IMR-90 (cell line): Measurements from ENCODE around the gene COL6A5. TPM values are rescaled to one million over a fixed set of nuclear protein-coding genes. Genes with fewer than 3 reads are reported as not detected.

Experiments
- ATAC-seq: fragments of 200-7000 bp; cut with Tn5 transposase; 2 replicates; pipeline ENCODE4 v1.9.1; 2020; ENCODE audit warnings: low read depth, mild to moderate bottlenecking, moderate library complexity
- BruUV-seq: library from RNA; stranded (reverse); fragments of 400-500 nt; replicated peaks from 2 replicates; lab custom pipeline; 2021; lab: Mats Ljungman, UMichigan
- CTCF ChIA-PET: fragments of 300-600 bp; formaldehyde crosslinking; extraction: SDS; loops from one replicate; lab custom pipeline; 2021; ENCODE audit warnings: antibody characterized with exemption; lab: Yijun Ruan, JAX
- POLR2A ChIA-PET: fragments of 300-600 bp; sonication (Branson Sonifier 250); formaldehyde crosslinking; loops from one replicate; lab custom pipeline; 2022; ENCODE audit warnings: antibody characterized with exemption; ENCODE audit not compliant: unreplicated experiment; lab: Charles Lee
- DNase-seq: peaks from one replicate; pipeline ENCODE4 v3.0.0; 2013
- H2AFZ ChIP-seq: replicated peaks from 2 replicates; pipeline ENCODE3; 2013; ENCODE audit warnings: low read length, mild to moderate bottlenecking; ENCODE audit not compliant: poor library complexity
- H2AK5ac ChIP-seq: 2 replicates; pipeline ENCODE4 v1.6.1; 2013; ENCODE audit warnings: low read depth, low read length, inconsistent platforms
- H2AK9ac ChIP-seq: replicated peaks from 2 replicates; pipeline ENCODE3; 2013; ENCODE audit warnings: mild to moderate bottlenecking, low read depth, low read length, moderate library complexity; ENCODE audit not compliant: poor library complexity
- H2BK120ac ChIP-seq: 2 replicates; pipeline ENCODE4 v1.6.1; 2013; ENCODE audit warnings: low read depth, low read length, inconsistent platforms
- H2BK15ac ChIP-seq: 3 replicates; pipeline ENCODE4 v1.6.1; 2013; ENCODE audit warnings: low read depth, low read length, inconsistent platforms
- H2BK20ac ChIP-seq: 2 replicates; pipeline ENCODE4 v1.6.1; 2013; ENCODE audit warnings: low read depth, mild to moderate bottlenecking, inconsistent platforms, low read length, moderate library complexity
- H2BK5ac ChIP-seq: 2 replicates; pipeline ENCODE4 v1.6.1; 2013; ENCODE audit warnings: mild to moderate bottlenecking, low read depth, low read length, inconsistent platforms; ENCODE audit not compliant: poor library complexity, severe bottlenecking
- H3K14ac ChIP-seq: replicated peaks from 2 replicates; pipeline ENCODE4 v1.6.1; 2013; ENCODE audit warnings: low read depth, low read length, inconsistent platforms
- H3K18ac ChIP-seq: 2 replicates; pipeline ENCODE4 v1.6.1; 2013; ENCODE audit warnings: low read depth, low read length, control low read depth
- H3K23ac ChIP-seq: 2 replicates; pipeline ENCODE4 v1.6.1; 2013; ENCODE audit warnings: low read depth, low read length, inconsistent platforms
- H3K27ac ChIP-seq: 2 replicates; pipeline ENCODE4 v1.5.1; 2013; ENCODE audit warnings: mild to moderate bottlenecking, control low read depth, low read length; ENCODE audit not compliant: insufficient read depth
- H3K27me3 ChIP-seq: 2 replicates; pipeline ENCODE4 v1.6.1; 2013; ENCODE audit warnings: low read length; ENCODE audit not compliant: control insufficient read depth, insufficient read depth
- H3K36me3 ChIP-seq: 2 replicates; pipeline ENCODE4 v1.6.1; 2013; ENCODE audit warnings: low read length, mixed read lengths; ENCODE audit not compliant: control insufficient read depth, insufficient read depth
- H3K4ac ChIP-seq: 2 replicates; pipeline ENCODE4 v1.6.1; 2013; ENCODE audit warnings: low read depth, low read length, inconsistent platforms
- H3K4me1 ChIP-seq: 2 replicates; pipeline ENCODE4 v1.6.1; 2013; ENCODE audit warnings: low read length, mixed read lengths; ENCODE audit not compliant: control insufficient read depth, insufficient read depth
- H3K4me2 ChIP-seq: 2 replicates; pipeline ENCODE4 v1.6.1; 2013; ENCODE audit warnings: low read depth, mild to moderate bottlenecking, control low read depth, low read length, moderate library complexity
- H3K4me3 ChIP-seq: 2 replicates; pipeline ENCODE4 v1.5.1; 2013; ENCODE audit warnings: low read depth, mild to moderate bottlenecking, control low read depth, low read length, moderate library complexity; ENCODE audit not compliant: insufficient read depth
- H3K56ac ChIP-seq: 2 replicates; pipeline ENCODE4 v1.6.1; 2013; ENCODE audit warnings: low read length, inconsistent platforms; ENCODE audit not compliant: insufficient read depth; ENCODE audit errors: extremely low read depth
- H3K79me1 ChIP-seq, 2 experiments: 2 replicates each; pipeline ENCODE4 v1.6.1; 2013; ENCODE audit warnings: low read length in 2 of 2, inconsistent platforms in 1 of 2, low read depth in 1 of 2
- H3K9ac ChIP-seq: 2 replicates; pipeline ENCODE4 v1.6.1; 2013; ENCODE audit warnings: low read depth, low read length, control low read depth
- H3K9me1 ChIP-seq: 2 replicates; pipeline ENCODE4 v1.6.1; 2013; ENCODE audit warnings: low read length, inconsistent platforms; ENCODE audit not compliant: insufficient read depth
- H3K9me3 ChIP-seq: 2 replicates; pipeline ENCODE4 v1.6.1; 2013; ENCODE audit warnings: low read length; ENCODE audit not compliant: control insufficient read depth, insufficient read depth
- H4K20me1 ChIP-seq: 2 replicates; pipeline ENCODE4 v1.6.1; 2013; ENCODE audit warnings: low read length, inconsistent platforms; ENCODE audit not compliant: insufficient read depth
- H4K5ac ChIP-seq: 2 replicates; pipeline ENCODE4 v1.6.1; 2013; ENCODE audit warnings: mild to moderate bottlenecking, low read depth, low read length, control low read depth
- H4K8ac ChIP-seq, 2 experiments: 2 replicates each; pipeline ENCODE4 v1.6.1; 2013; ENCODE audit warnings: low read depth in 2 of 2, low read length in 2 of 2, control low read depth in 1 of 2, inconsistent platforms in 1 of 2
- H4K91ac ChIP-seq: 2 replicates; pipeline ENCODE4 v1.6.1; 2013; ENCODE audit warnings: low read depth, low read length, inconsistent platforms; ENCODE audit not compliant: insufficient read depth
- BHLHE40 ChIP-seq: fragments of 150-350 bp; IDR thresholded peaks from 2 replicates; pipeline ENCODE4 v1.6.1; 2016; ENCODE audit warnings: mild to moderate bottlenecking, low read depth, low read length
- MAFK ChIP-seq: IDR thresholded peaks from 2 replicates; pipeline ENCODE4 v1.6.1; 2012; ENCODE audit warnings: low read depth, low read length, improper control_type of control experiment
- MXI1 ChIP-seq: IDR thresholded peaks from 2 replicates; pipeline ENCODE4 v1.6.1; 2012; ENCODE audit warnings: low read depth, mild to moderate bottlenecking, low read length, moderate library complexity, borderline replicate concordance
- RAD21 ChIP-seq: IDR thresholded peaks from 2 replicates; pipeline ENCODE4 v1.6.1; 2012; ENCODE audit warnings: low read length, improper control_type of control experiment
- WGBS, 2 experiments: methylation state at CpG; one replicate each; pipeline versions ENCODE4 v1.1.5 to v1.1.7; 2013; ENCODE audit warnings: missing lambda C conversion rate in 2 of 2; ENCODE audit not compliant: insufficient read length in 1 of 2; ENCODE audit errors: extremely low coverage in 2 of 2; 5-methylcytosine and 5-hydroxymethylcytosine counted together
- dilution Hi-C: fragments of 300-500 bp; cut with HindIII; formaldehyde crosslinking; loops from one replicate; pipeline ENCODE4 v1.14.3; 2018; ENCODE audit warnings: low sequenced_read_pairs; ENCODE audit not compliant: unreplicated experiment
- in situ Hi-C: fragments of 300-500 bp; cut with MboI; formaldehyde crosslinking; loops from 3 replicates; pipeline ENCODE4 v1.14.3; 2019; ENCODE audit warnings: low sequenced_read_pairs, inconsistent platforms, mixed read lengths
- intact Hi-C: fragments of 100-400 bp; cut with micrococcal nuclease; formaldehyde crosslinking; loops from 2 replicates; pipeline ENCODE4 v1.10.0; 2022
- polyA plus RNA-seq, 3 experiments: library from polyadenylated mRNA; depleted of rRNA; stranded (reverse); fragments of >200 nt; gene quantifications; 2 replicates each; pipeline ENCODE4 v1.2.3, GENCODE V29; 2012; ENCODE audit warnings: low replicate concordance in 1 of 3
- total RNA-seq: library from RNA; depleted of rRNA; stranded (reverse); fragments of >200 nt; gene quantifications from 2 replicates; pipeline ENCODE4 v1.2.3, GENCODE V29; 2012

The COL6A5 gene
- total and polyA plus RNA-seq, 2 of the 4 experiments (the other 2 are of a cell fraction) = not detected

GRCh38 chr3:130456540-130456939, 111.1 kb downstream of the COL6A5 start:
- POLR2A ChIA-PET = no interaction called here
- no peak overlapping the region for H3K56ac ChIP-seq

More at GRCh38 chr3:130456540-130456939, 111.1 kb downstream of the COL6A5 start:
- H2AK9ac ChIP-seq = no peak overlapping the region
- intact Hi-C loops = no loop called here
- no peaks in the 10 kb centered on the region for H3K27me3 ChIP-seq
- DNase-seq = no peak
- H3K9me3 ChIP-seq = no peaks in the 10 kb centered on the region
- H3K4me3 ChIP-seq = no peak overlapping the region
- no TSS peak for BruUV-seq
- no peak overlapping the region for H3K23ac ChIP-seq
- no peak for ATAC-seq
- H3K27ac ChIP-seq = no peak overlapping the region
- no peaks in the 10 kb centered on the region for H3K4me1 ChIP-seq
- no peak overlapping the region for H3K4me2 ChIP-seq
- H3K14ac ChIP-seq = no peak overlapping the region
- no peak overlapping the region for H4K5ac ChIP-seq
- TF ChIP-seq RAD21 = no peak
- no peak for TF ChIP-seq MXI1
- no peak for TF ChIP-seq MAFK
- TF ChIP-seq BHLHE40 = no peak
- H3K79me1 ChIP-seq = no peaks in the 10 kb centered on the region
- H2AFZ ChIP-seq = no peak overlapping the region
- in situ Hi-C loops = no loop called here
- no peak overlapping the region for H3K4ac ChIP-seq
- H2BK20ac ChIP-seq = no peak overlapping the region
- no peaks in the 10 kb centered on the region for H3K9me1 ChIP-seq
- no peak overlapping the region for H2BK15ac ChIP-seq
- H4K91ac ChIP-seq = no peak overlapping the region
- CTCF ChIA-PET = interaction anchor here (0.5 kb wide), 1 partner anchor 16 kb away, joined by 3 read pairs; no protein-coding TSS in a partner anchor
- H3K18ac ChIP-seq = no peak overlapping the region
- no peak overlapping the region for H2BK120ac ChIP-seq
- H4K20me1 ChIP-seq = no peaks in the 10 kb centered on the region
- no peak overlapping the region for H2AK5ac ChIP-seq
- no peak overlapping the region for H4K8ac ChIP-seq
- dilution Hi-C loops = no loop called here
- no peak overlapping the region for H2BK5ac ChIP-seq
- 80% methylated on average over 1 of the region's 1 CpG; no CpG with 5 or more reads in 1 of the 2 experiments for WGBS, 2 experiments
- no peaks in the 10 kb centered on the region for H3K36me3 ChIP-seq
- no peak overlapping the region for H3K9ac ChIP-seq
